Lower leg skin (tissue), 4 donors: Measurements from ENCODE around the gene CACNA1B. TPM values are rescaled to one million over a fixed set of nuclear protein-coding genes. Genes with fewer than 3 reads are reported as not detected.
A peak's percentile ranks its signal among the peaks of the same experiment; 100 is the strongest.

Experiments
- DNase-seq, 2 donors: peaks; one replicate each; pipeline ENCODE4 v3.0.0-alpha.2; 2019; ENCODE audit warnings: low spot score in 2 of 2
- H3K4me3 ChIP-seq: fragments of 200-600 bp; sonication (generic); 2 replicates; pipeline ENCODE4 v1.5.1; 2017; ENCODE audit warnings: mild to moderate bottlenecking, low read depth; ENCODE audit not compliant: poor library complexity, severe bottlenecking
- CTCF ChIP-seq, 3 donors: fragments of 450-650 bp; IDR thresholded peaks; one replicate each; pipeline ENCODE4 v1.5.1; 2016; ENCODE audit warnings: antibody characterized with exemption in 3 of 3, mild to moderate bottlenecking in 3 of 3, moderate library complexity in 2 of 3
- POLR2A ChIP-seq, 2 donors: fragments of 450-650 bp; IDR thresholded peaks; one replicate each; pipeline ENCODE4 v1.6.1; 2016 to 2017; ENCODE audit warnings: antibody characterized with exemption in 2 of 2, mild to moderate bottlenecking in 1 of 2, moderate library complexity in 1 of 2
- WGBS, 2 donors: methylation state at CpG; one replicate each; pipeline ENCODE4 v1.1.5; 2018; 5-methylcytosine and 5-hydroxymethylcytosine counted together
- intact Hi-C: fragments of 100-400 bp; cut with DNase I; formaldehyde crosslinking; loops from one replicate; pipeline ENCODE4 v1.15.0; 2023; ENCODE audit warnings: low total_unique reads
- total RNA-seq, 4 donors: library from RNA; depleted of rRNA; stranded (reverse); fragments of >200 nt; gene quantifications; one replicate each; pipeline ENCODE4 v1.1.0, GENCODE V29; 2016

The CACNA1B gene
- total RNA-seq, 4 donors from 2014 or later: not detected

DNA sequence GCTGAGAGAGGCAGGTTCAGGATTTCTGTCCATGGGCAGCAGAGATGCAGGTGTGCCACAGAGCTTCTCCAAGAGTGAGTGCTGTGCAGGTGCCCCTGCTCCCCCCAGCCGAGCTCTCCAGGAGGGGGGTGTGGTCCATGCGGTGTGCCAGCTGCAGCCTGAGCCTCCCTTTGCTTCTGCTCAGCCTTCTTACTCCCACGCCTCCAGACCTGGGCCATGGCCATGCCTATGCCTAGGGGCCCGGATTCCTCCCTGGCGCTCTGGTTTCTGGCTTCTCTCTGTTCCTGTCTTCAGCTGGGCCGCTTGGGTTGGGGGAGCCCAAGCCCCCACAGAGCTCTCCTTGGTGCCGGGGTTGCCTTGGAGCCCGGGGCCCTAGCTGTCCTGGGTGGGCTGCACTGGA, 133.3 kb downstream of the CACNA1B start:
- intact Hi-C loops: no loop called here
- peak in 1 of 2 donors; percentile 76 for DNase-seq
- TF ChIP-seq POLR2A (IDR thresholded peaks at IDR 0.05) (no peak), CTCF (IDR thresholded peaks at IDR 0.05) (no peak)
- WGBS, 2 donors: 34 to 58% methylated on average over 8 of the region's 8 CpGs
- H3K4me3 ChIP-seq: no peak overlapping the region

DNA sequence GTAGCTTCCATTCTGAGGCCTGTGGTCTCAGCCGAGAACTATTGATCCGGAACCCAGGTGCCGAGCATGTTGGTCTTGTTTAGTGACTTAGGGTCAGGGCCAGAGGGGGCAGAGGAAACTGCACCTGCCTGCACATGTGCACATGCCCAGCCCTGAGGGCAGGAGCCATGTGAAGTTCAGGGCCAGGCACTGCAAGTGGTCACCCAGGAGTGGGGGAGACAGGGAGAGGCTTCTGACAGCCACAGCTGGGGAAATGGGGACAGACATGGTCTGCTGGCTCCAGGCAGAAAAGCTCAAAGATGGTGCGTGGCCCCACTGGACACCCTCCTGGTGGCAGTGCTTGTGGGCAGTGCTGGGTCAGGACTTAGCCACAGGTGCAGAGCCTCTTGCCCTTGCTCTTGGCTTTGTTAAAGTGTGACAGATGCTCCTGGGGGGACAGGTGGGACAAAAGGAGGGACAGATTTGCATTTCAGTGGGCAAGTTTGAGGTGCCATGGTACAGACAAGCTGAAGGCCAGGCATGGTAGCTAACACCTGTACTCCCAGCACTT, 134.4 kb downstream of the CACNA1B start:
- no peak overlapping the region for H3K4me3 ChIP-seq
- 90 to 94% methylated on average over 4 of the region's 4 CpGs for WGBS, 2 donors
- DNase-seq: peak in 1 of 2 donors; percentile 68
- intact Hi-C loops: no loop called here
- TF ChIP-seq POLR2A (IDR thresholded peaks at IDR 0.05) (no peak), CTCF (IDR thresholded peaks at IDR 0.05) (no peak)

- no peak for TF ChIP-seq CTCF (IDR thresholded peaks at IDR 0.05)
- no peak for TF ChIP-seq POLR2A (IDR thresholded peaks at IDR 0.05)
- intact Hi-C loops: no loop called here
- no peak overlapping the region for H3K4me3 ChIP-seq
- 35 to 50% methylated on average over 2 of the region's 2 CpGs for WGBS, 2 donors
- DNase-seq: peak in 1 of 2 donors; percentile 56
Observed at GRCh38 chr9:138013273-138013672, 135.7 kb downstream of the CACNA1B start.

DNA sequence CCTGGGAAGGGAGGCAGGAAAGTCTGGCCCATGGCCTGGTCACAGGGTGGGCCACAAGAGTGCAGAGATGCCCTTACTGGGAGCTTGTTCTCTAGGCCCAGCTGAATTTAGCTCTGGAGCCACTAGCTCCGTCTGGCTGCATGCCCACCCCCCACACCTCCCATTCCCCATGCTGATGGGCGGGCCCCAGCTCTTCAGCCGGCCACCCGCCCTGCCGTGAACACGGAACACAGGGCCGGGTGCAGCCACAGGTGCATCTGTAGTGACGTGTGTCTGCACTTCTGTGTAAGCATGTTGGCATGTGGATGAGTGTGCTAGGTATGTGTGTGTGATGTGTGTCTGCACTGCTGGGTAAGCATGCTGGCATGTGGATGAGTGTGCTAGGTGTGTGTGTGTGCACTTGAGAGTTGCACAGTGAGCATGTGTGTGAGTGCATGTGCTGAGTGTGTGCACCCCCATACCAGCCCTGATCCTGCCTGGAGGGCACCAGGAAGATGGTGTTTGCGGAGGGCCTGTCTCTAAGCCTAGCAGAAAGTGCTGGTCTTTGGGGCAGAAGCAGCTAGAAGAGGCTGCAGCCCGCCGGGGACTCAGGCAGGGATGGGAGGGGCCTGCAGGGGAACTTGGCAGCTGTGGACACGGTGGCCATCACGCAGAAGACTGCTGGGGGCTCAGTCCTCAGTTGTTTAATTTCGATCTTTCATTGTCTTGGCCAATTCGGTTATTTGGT, 136.4 kb downstream of the CACNA1B start:
- intact Hi-C loops: no loop called here
- H3K4me3 ChIP-seq: no peak overlapping the region
- no peak for TF ChIP-seq POLR2A (IDR thresholded peaks at IDR 0.05)
- TF ChIP-seq CTCF (IDR thresholded peaks at IDR 0.05): no peak
- DNase-seq: peak in 1 of 2 donors; percentile 72
- WGBS, 2 donors: 53 to 62% methylated on average over 15 of the region's 15 CpGs

- WGBS, 2 donors: 78 to 87% methylated on average over 6 of the region's 6 CpGs
- DNase-seq: peak in 1 of 2 donors; percentile 71
- intact Hi-C loops: no loop called here
- TF ChIP-seq POLR2A (IDR thresholded peaks at IDR 0.05): no peak
- TF ChIP-seq CTCF (IDR thresholded peaks at IDR 0.05): no peak
- no peak overlapping the region for H3K4me3 ChIP-seq
Observed at GRCh38 chr9:138014563-138014945, 137.0 kb downstream of the CACNA1B start.
